Kidney tubule cell (primary cell): ENCODE results near the gene PRKCG.
"Not testable (repeated sequence)": the region's sequence is repeated elsewhere in the genome, so short reads cannot be mapped to it uniquely, and the experiment has no call there.

Source experiments
- DNase-seq: peaks from one replicate; pipeline ENCODE4 v3.0.0-alpha.2; 2018; ENCODE audit warnings: low spot score

Gene PRKCG

GRCh38 chr19:53944933-53945332 is 62.9 kb downstream of the PRKCG start:
- DNase-seq: no peak

GRCh38 chr19:53945441-53945840 is 63.4 kb downstream of the PRKCG start:
- DNase-seq: no peak

- no peak for DNase-seq
Measured at GRCh38 chr19:53945998-53946397, 64.0 kb downstream of the PRKCG start.

- no peak for DNase-seq
Measured at GRCh38 chr19:53947624-53948023, 65.6 kb downstream of the PRKCG start.

GRCh38 chr19:53948611-53949010 is 66.6 kb downstream of the PRKCG start:
- DNase-seq: not testable (repeated sequence)

- no peak for DNase-seq
Measured at GRCh38 chr19:53951436-53951835, 69.4 kb downstream of the PRKCG start.

GRCh38 chr19:53951947-53952346 is 70.0 kb downstream of the PRKCG start:
- DNase-seq: no peak

- DNase-seq: no peak
Measured at GRCh38 chr19:53953383-53953782, 71.4 kb downstream of the PRKCG start.
